IPS-18a (cell line): ENCODE measurements around the gene RRP1.

Source experiments
- H3K27ac ChIP-seq: one replicate; pipeline ENCODE4 v1.5.1; 2013; ENCODE audit warnings: low read length
- H3K27me3 ChIP-seq: one replicate; pipeline ENCODE4 v1.6.1; 2013; ENCODE audit warnings: mild to moderate bottlenecking, low read length; ENCODE audit not compliant: control insufficient read depth, insufficient read depth
- H3K36me3 ChIP-seq: one replicate; pipeline ENCODE4 v1.6.1; 2013; ENCODE audit warnings: low read depth, low read length; ENCODE audit not compliant: control insufficient read depth
- H3K4me1 ChIP-seq: one replicate; pipeline ENCODE4 v1.6.1; 2013; ENCODE audit warnings: low read depth, low read length; ENCODE audit not compliant: control insufficient read depth
- H3K4me3 ChIP-seq: one replicate; pipeline ENCODE4 v1.5.1; 2013; ENCODE audit warnings: low read length
- H3K9ac ChIP-seq: one replicate; pipeline ENCODE4 v1.6.1; 2013; ENCODE audit warnings: mild to moderate bottlenecking, low read length, moderate library complexity
- H3K9me3 ChIP-seq: one replicate; pipeline ENCODE4 v1.6.1; 2013; ENCODE audit warnings: low read depth, low read length; ENCODE audit not compliant: control insufficient read depth

Gene RRP1

DNA sequence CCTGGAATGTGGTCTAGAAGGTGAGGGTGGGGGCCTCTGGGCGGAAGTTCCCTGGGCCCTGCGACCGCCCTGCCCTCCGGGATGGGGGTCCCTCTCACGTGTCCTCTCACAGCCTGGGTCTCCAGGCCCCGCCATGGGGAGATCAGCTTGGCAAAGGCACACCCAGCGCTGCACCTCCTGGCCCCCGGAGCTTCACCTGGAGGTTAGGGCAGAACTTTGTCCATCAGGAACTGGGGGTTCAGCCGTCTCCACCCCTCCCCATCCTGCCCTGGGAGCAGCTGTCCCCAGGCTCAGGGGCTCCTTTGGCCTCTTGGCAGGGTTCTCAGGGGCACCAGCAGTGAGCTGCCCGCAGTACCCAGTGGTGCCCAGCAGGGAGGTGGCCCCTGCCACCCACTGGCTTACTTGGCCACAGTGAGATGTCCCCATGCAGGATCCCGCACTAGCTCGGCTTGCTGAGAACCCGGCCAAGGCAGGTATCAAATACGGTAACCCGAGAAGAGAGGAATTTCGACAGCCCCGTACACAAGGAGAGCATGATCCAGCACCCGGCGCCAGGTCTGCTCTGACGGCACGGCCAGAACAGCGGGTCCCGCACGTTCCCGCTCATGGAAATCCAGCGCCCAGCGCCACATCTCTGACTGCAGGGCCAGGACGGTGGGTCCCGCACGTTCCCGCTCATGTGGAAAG is 36.7 kb downstream of the RRP1 start:
- H3K9ac ChIP-seq = no peak overlapping the region
- H3K27ac ChIP-seq = no peak overlapping the region
- H3K9me3 ChIP-seq = no peaks in the 10 kb centered on the region
- no peak overlapping the region for H3K4me3 ChIP-seq
- no peaks in the 10 kb centered on the region for H3K4me1 ChIP-seq
- no peaks in the 10 kb centered on the region for H3K36me3 ChIP-seq
- no peaks in the 10 kb centered on the region for H3K27me3 ChIP-seq

GRCh38 chr21:43826623-43826974 is 37.2 kb downstream of the RRP1 start:
- no peaks in the 10 kb centered on the region for H3K27me3 ChIP-seq

DNA sequence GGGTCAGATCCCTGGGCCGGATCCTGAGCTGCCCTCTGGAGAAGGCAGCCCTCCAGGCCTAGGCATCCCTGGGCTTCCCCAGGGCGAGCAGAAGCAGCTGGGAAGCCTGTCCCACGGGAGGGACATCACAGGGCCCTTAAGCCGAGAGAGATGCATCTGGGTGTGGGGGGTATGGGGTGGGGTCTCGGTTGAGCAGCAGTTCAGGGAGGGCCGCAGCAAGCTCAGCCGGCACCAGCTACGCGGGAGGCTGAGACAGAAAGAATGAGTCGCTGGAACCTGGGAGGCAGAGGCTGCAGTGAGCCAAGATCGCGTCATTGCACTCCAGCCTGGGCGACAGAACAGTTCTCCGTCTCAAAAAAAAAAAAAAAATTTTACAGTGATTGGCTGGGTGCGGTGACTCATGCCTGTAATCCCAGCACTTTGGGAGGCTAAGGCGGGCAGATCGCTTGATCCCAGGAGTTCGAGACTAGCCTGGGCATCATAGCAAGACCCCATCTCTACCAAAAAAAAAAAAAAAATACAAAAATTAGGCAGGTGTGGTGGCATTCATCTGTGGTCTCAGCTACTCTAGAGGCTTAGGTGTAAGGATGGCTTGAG is 37.7 kb downstream of the RRP1 start:
- Histone ChIP-seq H3K27me3 (no peaks in the 10 kb centered on the region), H3K9ac (no peak overlapping the region), H3K27ac (no peak overlapping the region), H3K9me3 (no peaks in the 10 kb centered on the region), H3K4me1 (no peaks in the 10 kb centered on the region), H3K36me3 (no peaks in the 10 kb centered on the region), H3K4me3 (no peak overlapping the region)

More at GRCh38 chr21:43826623-43826974, 37.2 kb downstream of the RRP1 start:
- H3K4me3 ChIP-seq = no peak overlapping the region
- no peak overlapping the region for H3K27ac ChIP-seq
- H3K9me3 ChIP-seq = no peaks in the 10 kb centered on the region
- H3K36me3 ChIP-seq = no peaks in the 10 kb centered on the region
- no peaks in the 10 kb centered on the region for H3K4me1 ChIP-seq
- no peak overlapping the region for H3K9ac ChIP-seq

GRCh38 chr21:43829161-43829560 is 39.8 kb downstream of the RRP1 start:
- no peaks in the 10 kb centered on the region for H3K36me3 ChIP-seq
- H3K27me3 ChIP-seq = no peaks in the 10 kb centered on the region
- no peak overlapping the region for H3K27ac ChIP-seq
- no peaks in the 10 kb centered on the region for H3K9me3 ChIP-seq
- no peaks in the 10 kb centered on the region for H3K4me1 ChIP-seq
- H3K4me3 ChIP-seq = no peak overlapping the region
- no peak overlapping the region for H3K9ac ChIP-seq

DNA sequence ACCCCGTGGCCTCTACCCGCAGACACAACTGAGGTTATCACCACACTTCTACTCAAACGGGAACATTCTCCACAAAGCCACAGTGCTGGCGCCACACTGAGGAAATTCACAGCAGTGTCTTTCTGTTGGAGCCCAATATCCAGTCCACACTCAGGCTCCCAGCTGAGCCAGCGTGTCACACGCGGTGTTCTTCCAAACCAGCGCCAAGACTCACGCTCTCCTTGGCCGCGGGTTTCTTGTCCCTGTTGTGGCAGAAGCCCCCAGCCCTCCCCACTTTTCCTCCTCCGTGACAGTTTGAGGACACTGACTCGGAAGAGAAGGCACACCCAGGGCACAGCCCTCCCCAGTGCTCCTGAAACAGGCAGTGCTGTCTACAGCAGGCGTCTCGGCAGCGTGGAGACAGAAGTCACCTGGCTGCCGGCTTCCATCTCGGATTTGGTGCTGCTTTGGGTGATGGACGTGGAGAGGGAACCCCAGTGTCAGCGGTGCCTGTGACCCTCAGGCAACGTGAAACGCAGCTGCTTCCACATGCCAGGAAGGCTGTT is 40.3 kb downstream of the RRP1 start:
- Histone ChIP-seq H3K9me3 (no peaks in the 10 kb centered on the region), H3K4me1 (no peaks in the 10 kb centered on the region), H3K27ac (no peak overlapping the region), H3K27me3 (no peaks in the 10 kb centered on the region), H3K4me3 (no peak overlapping the region), H3K36me3 (no peaks in the 10 kb centered on the region), H3K9ac (no peak overlapping the region)

DNA sequence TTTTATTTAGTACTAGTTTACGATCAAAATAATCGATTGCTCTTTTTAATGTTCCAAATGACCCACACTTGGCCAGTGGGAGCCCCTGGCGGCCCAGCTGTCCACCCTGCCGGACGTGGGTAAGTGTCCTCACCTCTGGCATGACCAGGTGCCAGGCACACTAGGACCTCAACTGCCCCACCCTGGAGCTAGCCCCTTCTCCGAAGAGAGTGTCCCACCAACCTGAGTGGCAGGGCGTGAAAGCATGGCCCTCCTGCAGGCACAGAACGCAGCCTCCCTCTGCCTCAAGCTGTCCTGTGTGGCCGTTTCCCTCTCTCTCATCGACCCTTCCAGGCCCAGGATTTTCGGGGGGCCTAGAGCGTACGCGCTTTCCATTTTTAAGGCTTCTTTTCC is 42.8 kb downstream of the RRP1 start:
- H3K27ac ChIP-seq = no peak overlapping the region
- H3K27me3 ChIP-seq = no peaks in the 10 kb centered on the region
- H3K9me3 ChIP-seq = no peaks in the 10 kb centered on the region
- H3K4me3 ChIP-seq = no peak overlapping the region
- no peak overlapping the region for H3K9ac ChIP-seq
- H3K4me1 ChIP-seq = no peaks in the 10 kb centered on the region
- H3K36me3 ChIP-seq = no peaks in the 10 kb centered on the region

GRCh38 chr21:43832648-43833047 is 43.3 kb downstream of the RRP1 start:
- no peak overlapping the region for H3K27ac ChIP-seq
- no peaks in the 10 kb centered on the region for H3K4me1 ChIP-seq
- no peaks in the 10 kb centered on the region for H3K9me3 ChIP-seq
- H3K27me3 ChIP-seq = no peaks in the 10 kb centered on the region
- no peak overlapping the region for H3K9ac ChIP-seq
- no peak overlapping the region for H3K4me3 ChIP-seq
- no peaks in the 10 kb centered on the region for H3K36me3 ChIP-seq

GRCh38 chr21:43834146-43834905 is 44.9 kb downstream of the RRP1 start:
- Histone ChIP-seq H3K4me3 (no peak overlapping the region), H3K36me3 (no peaks in the 10 kb centered on the region), H3K9ac (no peak overlapping the region), H3K9me3 (no peaks in the 10 kb centered on the region), H3K27me3 (no peaks in the 10 kb centered on the region), H3K27ac (no peak overlapping the region), H3K4me1 (no peaks in the 10 kb centered on the region)

GRCh38 chr21:43835050-43835449 is 45.7 kb downstream of the RRP1 start:
- Histone ChIP-seq H3K9ac (no peak overlapping the region), H3K36me3 (no peaks in the 10 kb centered on the region), H3K27ac (no peak overlapping the region), H3K4me3 (no peak overlapping the region), H3K4me1 (no peaks in the 10 kb centered on the region), H3K9me3 (no peaks in the 10 kb centered on the region), H3K27me3 (no peaks in the 10 kb centered on the region)

DNA sequence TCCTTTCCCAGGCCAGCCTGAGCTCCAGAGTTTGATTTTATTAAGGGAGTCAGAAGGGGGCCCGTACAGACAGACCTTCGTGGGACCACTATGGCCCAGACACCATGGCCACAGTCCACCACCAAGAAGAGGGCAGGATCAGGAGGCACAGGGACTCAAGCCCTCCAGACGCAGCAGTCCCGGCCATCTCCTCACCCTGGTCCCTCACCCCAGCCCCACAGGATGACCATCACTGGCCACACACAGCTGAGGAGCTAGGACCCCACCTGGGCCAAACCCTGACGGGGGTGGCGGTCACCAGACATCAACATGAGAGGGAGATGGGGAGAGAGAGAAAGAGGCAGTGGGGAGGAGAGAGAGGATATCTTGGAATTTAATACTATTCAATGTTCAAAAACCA is 46.5 kb downstream of the RRP1 start:
- H3K9ac ChIP-seq = no peak overlapping the region
- H3K27ac ChIP-seq = no peak overlapping the region
- no peaks in the 10 kb centered on the region for H3K27me3 ChIP-seq
- H3K4me1 ChIP-seq = no peaks in the 10 kb centered on the region
- H3K36me3 ChIP-seq = no peaks in the 10 kb centered on the region
- no peak overlapping the region for H3K4me3 ChIP-seq
- H3K9me3 ChIP-seq = no peaks in the 10 kb centered on the region

DNA sequence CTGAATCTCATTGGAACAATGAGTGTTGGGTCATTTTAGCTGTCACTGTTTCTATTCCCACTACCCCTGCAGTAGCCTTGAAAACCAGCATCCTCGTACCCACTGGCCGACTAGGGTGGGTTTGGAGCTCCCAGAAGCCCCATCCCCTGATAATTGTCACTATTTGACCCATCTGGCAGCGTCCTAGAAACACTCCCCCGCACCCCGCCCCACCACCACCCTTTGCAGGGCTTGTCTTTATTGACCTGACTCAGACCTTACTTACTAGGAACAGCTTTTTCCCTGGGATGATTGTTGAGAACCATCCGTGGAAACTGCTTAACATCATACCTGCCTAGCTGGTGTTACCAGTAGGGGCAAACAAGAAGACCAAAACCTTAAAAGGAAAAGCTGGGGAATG is 47.2 kb downstream of the RRP1 start:
- Histone ChIP-seq H3K4me3 (no peak overlapping the region), H3K27me3 (no peaks in the 10 kb centered on the region), H3K36me3 (no peaks in the 10 kb centered on the region), H3K9ac (no peak overlapping the region), H3K27ac (no peak overlapping the region), H3K9me3 (no peaks in the 10 kb centered on the region), H3K4me1 (no peaks in the 10 kb centered on the region)
